Endothelial cell of umbilical vein (primary cell): Measurements from ENCODE around the gene CGB2. TPM values are rescaled to one million over a fixed set of nuclear protein-coding genes. Genes with fewer than 3 reads are reported as not detected.

ENCODE experiments used
- BruUV-seq: library from RNA; stranded (reverse); fragments of 400-500 nt; replicated peaks from 2 replicates; lab custom pipeline; 2021; lab: Mats Ljungman, UMichigan
- CTCF ChIA-PET: fragments of 300-600, 350-600 bp; sonication (Branson Sonifier 250); formaldehyde crosslinking; loops from one replicate; lab custom pipeline; 2021; ENCODE audit warnings: antibody characterized with exemption, inconsistent platforms; lab: Charles Lee
- POLR2A ChIA-PET: fragments of 300-600, 350-600 bp; sonication (Branson Sonifier 250); formaldehyde crosslinking; loops from one replicate; lab custom pipeline; 2021; ENCODE audit warnings: antibody characterized with exemption, inconsistent platforms; lab: Charles Lee
- DNase-seq: peaks from one replicate; pipeline ENCODE4 v3.0.0-alpha.2; 2011; ENCODE audit warnings: low read depth, low spot score
- FAIRE-seq: peaks from 2 replicates; lab custom pipeline; 2011; peaks lifted over from hg19 to GRCh38; lab: Jason Lieb, UNC
- H2AFZ ChIP-seq: 2 replicates; pipeline ENCODE4 v1.6.0; 2012; ENCODE audit warnings: low read depth, low read length, control low read depth, inconsistent platforms
- H3K27ac ChIP-seq: 2 replicates; pipeline ENCODE4 v1.5.1; 2011; ENCODE audit warnings: low read depth, mild to moderate bottlenecking, control low read depth, low read length, moderate library complexity; ENCODE audit not compliant: insufficient read depth
- H3K27me3 ChIP-seq, 2 experiments: 2 replicates each; pipeline versions ENCODE4 v1.6.0 to v1.6.1; 2011; ENCODE audit warnings: low read length in 2 of 2, mixed read lengths in 1 of 2; ENCODE audit not compliant: control insufficient read depth in 2 of 2, insufficient read depth in 2 of 2
- H3K36me3 ChIP-seq, 2 experiments: 2 replicates in 1 of 2; 3 replicates in 1 of 2; pipeline ENCODE4 v1.5.1; 2011; ENCODE audit warnings: low read length in 2 of 2, mild to moderate bottlenecking in 1 of 2, moderate library complexity in 1 of 2; ENCODE audit not compliant: control insufficient read depth in 2 of 2, insufficient read depth in 2 of 2; ENCODE audit errors: extremely low read depth in 1 of 2
- H3K4me1 ChIP-seq: 3 replicates; pipeline ENCODE4 v1.5.1; 2011; ENCODE audit warnings: mild to moderate bottlenecking, low read length; ENCODE audit not compliant: control insufficient read depth, insufficient read depth; ENCODE audit errors: extremely low read depth
- H3K4me2 ChIP-seq: 2 replicates; pipeline ENCODE4 v1.6.1; 2011; ENCODE audit warnings: low read length, control low read depth, mixed read lengths; ENCODE audit not compliant: insufficient read depth
- H3K4me3 ChIP-seq, 3 experiments: fragments of 200-600 bp in 1 of 3; sonication (generic), shearing (Covaris generic) in 1 of 3; replicated peaks in 1 of 3; 2 replicates each; pipeline ENCODE4 v1.5.1; 2011 to 2016; ENCODE audit warnings: control low read depth in 3 of 3, low read length in 3 of 3, mild to moderate bottlenecking in 2 of 3, inconsistent platforms in 1 of 3, low read depth in 1 of 3, moderate library complexity in 1 of 3; ENCODE audit not compliant: insufficient read depth in 1 of 3
- H3K79me2 ChIP-seq: 2 replicates; pipeline ENCODE4 v1.6.0; 2012; ENCODE audit warnings: low read length, inconsistent platforms; ENCODE audit not compliant: control insufficient read depth, insufficient read depth
- H3K9ac ChIP-seq: replicated peaks from 2 replicates; pipeline ENCODE3; 2011; ENCODE audit warnings: low read length, control low read depth; ENCODE audit not compliant: insufficient read depth; ENCODE audit errors: extremely low read depth
- H3K9me1 ChIP-seq: replicated peaks from 3 replicates; pipeline ENCODE4 v1.6.0; 2011; ENCODE audit warnings: mild to moderate bottlenecking, low read length; ENCODE audit not compliant: control insufficient read depth, insufficient read depth; ENCODE audit errors: extremely low read depth
- H3K9me3 ChIP-seq: replicated peaks from 2 replicates; pipeline ENCODE4 v1.5.1; 2012; ENCODE audit warnings: low read length, inconsistent platforms; ENCODE audit not compliant: control insufficient read depth, insufficient read depth
- H4K20me1 ChIP-seq: replicated peaks from 2 replicates; pipeline ENCODE3; 2011; ENCODE audit warnings: mild to moderate bottlenecking, low read length; ENCODE audit not compliant: control insufficient read depth, insufficient read depth; ENCODE audit errors: extremely low read depth
- CTCF ChIP-seq, 2 donors: IDR thresholded peaks; 1 replicate in 1 of 2; 2 replicates in 1 of 2; pipeline ENCODE4 v1.5.1; 2011; ENCODE audit warnings: low read length in 2 of 2, mild to moderate bottlenecking in 2 of 2, moderate library complexity in 2 of 2, control low read depth in 1 of 2, inconsistent platforms in 1 of 2, low read depth in 1 of 2; ENCODE audit not compliant: insufficient read depth in 1 of 2; ENCODE audit errors: extremely low read depth in 1 of 2
- EZH2 ChIP-seq: IDR thresholded peaks from 2 replicates; pipeline ENCODE4 v1.6.1; 2012; ENCODE audit warnings: borderline replicate concordance, low read depth, mild to moderate bottlenecking, moderate library complexity, low read length, inconsistent platforms; ENCODE audit not compliant: severe bottlenecking
- JUN ChIP-seq: IDR thresholded peaks from 2 replicates; pipeline ENCODE4 v1.6.1; 2011; ENCODE audit warnings: borderline replicate concordance, low read depth; ENCODE audit not compliant: insufficient read length, insufficient read depth
- MAX ChIP-seq: IDR thresholded peaks from 2 replicates; pipeline ENCODE4 v1.6.1; 2011; ENCODE audit not compliant: insufficient read depth, insufficient read length
- MYC ChIP-seq: IDR thresholded peaks from one replicate; pipeline ENCODE4 v1.6.1; 2011; ENCODE audit warnings: mild to moderate bottlenecking, low read depth, low read length
- dilution Hi-C: fragments of 300-500 bp; cut with MboI; formaldehyde crosslinking; loops from one replicate; pipeline ENCODE4 v1.15.0; 2019; ENCODE audit warnings: low sequenced_read_pairs; ENCODE audit not compliant: extremely low pct_ligation_motif_present
- intact Hi-C: fragments of 100-400 bp; cut with micrococcal nuclease; formaldehyde crosslinking; loops from one replicate; pipeline ENCODE4 v1.10.0; 2022
- polyA plus RNA-seq, 4 experiments: library from polyadenylated mRNA; depleted of rRNA in 3 of 4; stranded (reverse) in 3 of 4; unstranded in 1 of 4; fragments of >200 nt; gene quantifications; 2 replicates each; pipeline versions ENCODE4 v1.2.1 to v1.2.3, GENCODE V29; 2011 to 2012; ENCODE audit warnings: missing spikeins in 1 of 4
- total RNA-seq: library from RNA; stranded (reverse); gene quantifications from 2 replicates; pipeline ENCODE4 v1.2.3, GENCODE V29; 2021

The CGB2 gene
- total and polyA plus RNA-seq, 2 donors (not counting 3 experiments of a cell fraction or from before 2014, with no cell fraction given), result not detected

- no peaks in the 10 kb centered on the region for H3K9me3 ChIP-seq
- CTCF ChIA-PET, result no interaction called here
- TF ChIP-seq MYC (no peak), EZH2 (peak; percentile 92), JUN (no peak)
- BruUV-seq, result no TSS peak
- peaks cover 27 to 35% of the 10 kb centered on the region in 2 experiments for H3K27me3 ChIP-seq
- POLR2A ChIA-PET, result no interaction called here
- H3K4me3 ChIP-seq, result no peak overlapping the region
- H3K27ac ChIP-seq, result no peak overlapping the region
- FAIRE-seq (no peak), DNase-seq (no peak)
- dilution Hi-C loops (no loop called here), intact Hi-C loops (no loop called here)
- H2AFZ ChIP-seq, result peak overlapping the region; percentile 73
- no peaks in the 10 kb centered on the region for H4K20me1 ChIP-seq
- no peaks in the 10 kb centered on the region for H3K79me2 ChIP-seq
- no peaks in the 10 kb centered on the region for H3K36me3 ChIP-seq
- H3K9me1 ChIP-seq, result no peaks in the 10 kb centered on the region
- no peak overlapping the region for H3K4me2 ChIP-seq
- H3K9ac ChIP-seq, result no peak overlapping the region
- no peaks in the 10 kb centered on the region for H3K4me1 ChIP-seq
These were observed 40.3 kb downstream of the CGB2 start for GRCh38 chr19:49071860-49072547.

GRCh38 chr19:49073514-49074378, 42.1 kb downstream of the CGB2 start:
- DNase-seq (no peak), FAIRE-seq (no peak)
- ChIA-PET POLR2A (no interaction called here), CTCF (interaction anchor here (0.6 to 3.4 kb wide), 11 partner anchors 8 to 153 kb away, joined by 3 to 18 read pairs (median 4); partner anchors contain the start of gene NTF4)
- Histone ChIP-seq H3K79me2 (no peaks in the 10 kb centered on the region), H3K9ac (no peak overlapping the region), H3K4me1 (no peaks in the 10 kb centered on the region), H3K27me3 (peaks cover 22 to 24% of the 10 kb centered on the region in 2 experiments), H3K36me3 (no peaks in the 10 kb centered on the region), H3K27ac (no peak overlapping the region), H3K9me1 (no peaks in the 10 kb centered on the region), H4K20me1 (no peaks in the 10 kb centered on the region), H3K4me2 (no peak overlapping the region), H3K4me3 (no peak overlapping the region), H3K9me3 (no peaks in the 10 kb centered on the region), H2AFZ (no peak overlapping the region)
- no peak for TF ChIP-seq MAX
- peak in 1 of 2 donors; percentile 8 for TF ChIP-seq CTCF (IDR thresholded peaks at IDR 0.05; ENCODE audit: extremely low read depth in 1 of 2, insufficient read depth in 1 of 2, low read depth in 1 of 2, low read length in 2 of 2)
- dilution Hi-C loops, result no loop called here
- intact Hi-C loops, result loop anchor here (1.0 to 2.0 kb wide), 2 partner anchors 73 to 75 kb away; no protein-coding TSS in a partner anchor
- BruUV-seq, result no TSS peak
